HCT116 (cell line): ENCODE results near the gene FUCA2.

Source experiments
- EZH2 ChIP-seq: fragments of 200-600 bp; sonication (generic); IDR thresholded peaks from 2 replicates; pipeline ENCODE4 v1.6.1; 2017; ENCODE audit warnings: antibody characterized with exemption, mixed run types
- EZH2phosphoT487 ChIP-seq: fragments of 200-600 bp; IDR thresholded peaks from 2 replicates; pipeline ENCODE4 v1.6.1; 2018; ENCODE audit warnings: antibody characterized with exemption, borderline replicate concordance
- FOSL1 ChIP-seq: IDR thresholded peaks from 2 replicates; pipeline ENCODE4 v1.6.1; 2012; ENCODE audit warnings: low read depth
- POLR2A ChIP-seq: IDR thresholded peaks from 2 replicates; pipeline ENCODE4 v1.7.0; 2011; ENCODE audit warnings: borderline replicate concordance; ENCODE audit not compliant: insufficient read depth, insufficient read length; ENCODE audit errors: extremely low read depth
- POLR2AphosphoS5 ChIP-seq: IDR thresholded peaks from 2 replicates; pipeline ENCODE4 v1.6.1; 2011; ENCODE audit warnings: mild to moderate bottlenecking, low read depth, low read length, moderate library complexity
- RAD21 ChIP-seq: IDR thresholded peaks from 2 replicates; pipeline ENCODE4 v1.6.1; 2012; ENCODE audit warnings: low read depth, mild to moderate bottlenecking
- SP1 ChIP-seq: IDR thresholded peaks from 2 replicates; pipeline ENCODE4 v1.6.1; 2012; ENCODE audit warnings: low read depth
- SRF ChIP-seq: IDR thresholded peaks from 2 replicates; pipeline ENCODE4 v1.6.1; 2012; ENCODE audit warnings: low read depth
- TCF7L2 ChIP-seq: IDR thresholded peaks from 2 replicates; pipeline ENCODE4 v1.7.0; 2011; ENCODE audit warnings: borderline replicate concordance, inconsistent platforms; ENCODE audit not compliant: insufficient read depth, insufficient read length; ENCODE audit errors: extremely low read depth
- TF ChIP-seq, protein P1 (sequence below), 3 experiments: fragments of 200-600 bp in 1 of 3; sonication (generic) in 1 of 3; IDR thresholded peaks in 2 of 3; conservative IDR thresholded peaks in 1 of 3; 2 replicates each; pipeline ENCODE4 v1.5.1; 2012 to 2017; ENCODE audit warnings: low read depth in 2 of 3, low read length in 2 of 3, antibody characterized with exemption in 1 of 3, borderline replicate concordance in 1 of 3, control low read depth in 1 of 3, mild to moderate bottlenecking in 1 of 3, mixed read lengths in 1 of 3, mixed run types in 1 of 3, moderate library complexity in 1 of 3; ENCODE audit not compliant: insufficient read depth in 1 of 3
- TF ChIP-seq, protein P2 (sequence below): IDR thresholded peaks from 2 replicates; pipeline ENCODE4 v1.6.1; 2012

DNA sequence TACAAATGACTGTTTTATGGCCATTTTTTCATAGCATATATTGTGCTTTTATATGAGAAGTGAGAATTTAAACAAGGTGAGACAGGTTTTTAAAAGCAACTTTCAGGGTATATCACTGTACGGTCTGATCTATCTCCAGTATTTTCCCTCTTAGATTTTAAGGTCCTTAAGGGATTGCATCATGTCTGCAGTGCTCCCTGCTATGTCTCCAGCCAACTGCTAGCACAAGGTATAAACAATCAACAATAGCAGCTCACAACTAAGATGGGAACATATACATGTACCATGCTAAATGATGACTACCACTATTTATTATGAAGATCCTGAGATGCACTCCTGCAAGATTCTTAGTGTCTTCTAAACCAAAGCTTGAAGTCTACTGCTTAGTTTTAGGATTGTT, 7.2 kb downstream of the FUCA2 start:
- TF ChIP-seq SP1 (no peak), RAD21 (no peak), POLR2AphosphoS5 (no peak), POLR2A (no peak), SRF (no peak), EZH2 (no peak), FOSL1 (no peak), TCF7L2 (no peak), EZH2phosphoT487 (no peak)
- TF ChIP-seq, protein P1, sequence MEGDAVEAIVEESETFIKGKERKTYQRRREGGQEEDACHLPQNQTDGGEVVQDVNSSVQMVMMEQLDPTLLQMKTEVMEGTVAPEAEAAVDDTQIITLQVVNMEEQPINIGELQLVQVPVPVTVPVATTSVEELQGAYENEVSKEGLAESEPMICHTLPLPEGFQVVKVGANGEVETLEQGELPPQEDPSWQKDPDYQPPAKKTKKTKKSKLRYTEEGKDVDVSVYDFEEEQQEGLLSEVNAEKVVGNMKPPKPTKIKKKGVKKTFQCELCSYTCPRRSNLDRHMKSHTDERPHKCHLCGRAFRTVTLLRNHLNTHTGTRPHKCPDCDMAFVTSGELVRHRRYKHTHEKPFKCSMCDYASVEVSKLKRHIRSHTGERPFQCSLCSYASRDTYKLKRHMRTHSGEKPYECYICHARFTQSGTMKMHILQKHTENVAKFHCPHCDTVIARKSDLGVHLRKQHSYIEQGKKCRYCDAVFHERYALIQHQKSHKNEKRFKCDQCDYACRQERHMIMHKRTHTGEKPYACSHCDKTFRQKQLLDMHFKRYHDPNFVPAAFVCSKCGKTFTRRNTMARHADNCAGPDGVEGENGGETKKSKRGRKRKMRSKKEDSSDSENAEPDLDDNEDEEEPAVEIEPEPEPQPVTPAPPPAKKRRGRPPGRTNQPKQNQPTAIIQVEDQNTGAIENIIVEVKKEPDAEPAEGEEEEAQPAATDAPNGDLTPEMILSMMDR (IDR thresholded peaks at IDR 0.05 in 2 of 3, conservative IDR thresholded peaks at IDR 0.05 in 1 of 3; ENCODE audit: borderline replicate concordance in 1 of 3, insufficient read depth in 1 of 3, low read depth in 2 of 3, low read length in 2 of 3): no peak
- TF ChIP-seq, protein P2, sequence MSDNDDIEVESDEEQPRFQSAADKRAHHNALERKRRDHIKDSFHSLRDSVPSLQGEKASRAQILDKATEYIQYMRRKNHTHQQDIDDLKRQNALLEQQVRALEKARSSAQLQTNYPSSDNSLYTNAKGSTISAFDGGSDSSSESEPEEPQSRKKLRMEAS: no peak
